ENCODE data around the gene DDC.

The DDC gene

DNA sequence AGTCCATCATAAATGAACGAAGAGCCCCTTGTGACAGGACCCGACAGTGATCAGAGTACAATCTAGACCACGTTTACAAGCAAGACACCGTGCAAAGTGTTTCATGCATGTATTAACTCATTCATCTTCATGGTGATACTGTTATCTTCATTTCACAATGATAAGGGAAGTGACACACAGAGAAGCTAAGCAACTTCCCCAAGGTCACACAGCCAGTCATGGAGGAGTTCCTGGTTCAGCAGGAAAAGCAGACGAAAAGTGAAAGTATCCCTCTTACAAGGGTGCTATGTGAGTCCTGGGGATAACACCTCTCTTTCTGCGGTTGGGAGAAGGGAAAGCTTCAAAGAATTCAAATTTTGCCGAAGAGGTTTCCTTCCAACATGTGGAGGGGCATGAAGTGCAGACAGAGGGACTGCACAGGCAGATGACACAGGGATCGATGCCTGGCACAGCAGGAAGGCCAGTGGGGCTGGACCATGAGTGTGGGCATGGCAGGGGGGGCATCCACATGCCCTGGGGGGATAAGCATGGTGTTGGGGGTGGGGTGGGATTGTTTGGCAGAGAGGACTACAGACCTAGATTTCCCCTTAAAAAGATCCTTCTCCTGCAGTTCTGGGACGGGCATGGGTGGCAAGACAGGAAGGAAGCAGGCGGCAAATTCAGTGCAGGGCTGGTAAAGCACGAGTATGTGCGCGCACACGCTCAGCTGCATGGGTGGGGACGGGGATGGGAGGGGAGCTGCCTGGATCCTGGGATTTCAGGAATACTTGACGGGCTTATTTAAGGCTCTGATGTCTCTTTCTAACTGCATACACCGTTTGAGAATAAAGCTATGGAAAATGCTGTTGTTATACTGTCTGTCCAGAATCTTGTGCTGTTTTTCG is 33.5 kb upstream of the DDC start:
- H3K36me3 ChIP-seq (ENCODE audit: insufficient read depth, low read length) = no peaks in the 10 kb centered on the region
- no peak overlapping the region for H3K4me2 ChIP-seq (ENCODE audit: low read depth, low read length, poor library complexity, severe bottlenecking)
- H3K9me2 ChIP-seq (replicated peaks; ENCODE audit: low read depth, low read length) = no peaks in the 10 kb centered on the region
- no peaks in the 10 kb centered on the region for H3K79me2 ChIP-seq (ENCODE audit: insufficient read depth, low read length)
- H3K4me3 ChIP-seq (ENCODE audit: low read length, poor library complexity, severe bottlenecking) = no peak overlapping the region
- no peak overlapping the region for H3K9ac ChIP-seq (ENCODE audit: low read depth, low read length, poor library complexity, severe bottlenecking)
- H3K27me3 ChIP-seq (ENCODE audit: insufficient read depth, low read length, poor library complexity, severe bottlenecking) = no peaks in the 10 kb centered on the region
- no peak overlapping the region for H2AFZ ChIP-seq (ENCODE audit: low read length)
- TF ChIP-seq, protein P1, sequence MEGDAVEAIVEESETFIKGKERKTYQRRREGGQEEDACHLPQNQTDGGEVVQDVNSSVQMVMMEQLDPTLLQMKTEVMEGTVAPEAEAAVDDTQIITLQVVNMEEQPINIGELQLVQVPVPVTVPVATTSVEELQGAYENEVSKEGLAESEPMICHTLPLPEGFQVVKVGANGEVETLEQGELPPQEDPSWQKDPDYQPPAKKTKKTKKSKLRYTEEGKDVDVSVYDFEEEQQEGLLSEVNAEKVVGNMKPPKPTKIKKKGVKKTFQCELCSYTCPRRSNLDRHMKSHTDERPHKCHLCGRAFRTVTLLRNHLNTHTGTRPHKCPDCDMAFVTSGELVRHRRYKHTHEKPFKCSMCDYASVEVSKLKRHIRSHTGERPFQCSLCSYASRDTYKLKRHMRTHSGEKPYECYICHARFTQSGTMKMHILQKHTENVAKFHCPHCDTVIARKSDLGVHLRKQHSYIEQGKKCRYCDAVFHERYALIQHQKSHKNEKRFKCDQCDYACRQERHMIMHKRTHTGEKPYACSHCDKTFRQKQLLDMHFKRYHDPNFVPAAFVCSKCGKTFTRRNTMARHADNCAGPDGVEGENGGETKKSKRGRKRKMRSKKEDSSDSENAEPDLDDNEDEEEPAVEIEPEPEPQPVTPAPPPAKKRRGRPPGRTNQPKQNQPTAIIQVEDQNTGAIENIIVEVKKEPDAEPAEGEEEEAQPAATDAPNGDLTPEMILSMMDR (conservative IDR thresholded peaks at IDR 0.05; ENCODE audit: low read length) = no peak
- no peak for TF ChIP-seq EZH2phosphoT487 (IDR thresholded peaks at IDR 0.05; ENCODE audit: borderline replicate concordance)
- H3K9me3 ChIP-seq (ENCODE audit: insufficient read depth, low read depth, low read length) = no peaks in the 10 kb centered on the region
- no peaks in the 10 kb centered on the region for H4K20me1 ChIP-seq (ENCODE audit: insufficient read depth, low read length, poor library complexity, severe bottlenecking)
- no peaks in the 10 kb centered on the region for H3K4me1 ChIP-seq (ENCODE audit: insufficient read depth, low read length, poor library complexity, severe bottlenecking)
- H3F3A ChIP-seq (ENCODE audit: low read depth) = no peaks in the 10 kb centered on the region

DNA sequence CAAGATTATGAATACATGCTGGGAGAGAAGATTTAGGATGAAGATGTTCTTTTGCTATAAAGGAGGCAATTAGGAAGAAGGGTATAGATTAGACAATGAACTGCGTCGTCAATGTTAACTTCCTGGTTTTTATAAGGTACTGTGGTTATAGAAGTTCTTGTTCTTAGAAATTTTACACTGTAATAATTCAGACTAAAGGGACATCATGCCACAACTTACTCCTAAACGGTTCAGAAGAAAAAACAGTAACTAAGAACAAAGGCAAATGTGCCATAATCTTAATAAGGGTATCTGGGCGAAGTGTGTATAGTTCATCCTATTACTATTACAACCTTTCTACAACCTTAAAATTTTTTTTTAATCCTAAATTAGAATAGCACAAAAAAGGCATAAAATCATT is 31.3 kb upstream of the DDC start:
- TF ChIP-seq, protein P1 (conservative IDR thresholded peaks at IDR 0.05; ENCODE audit: low read length) = no peak
- no peak for TF ChIP-seq EZH2phosphoT487 (IDR thresholded peaks at IDR 0.05; ENCODE audit: borderline replicate concordance)
- H3K36me3 ChIP-seq (ENCODE audit: insufficient read depth, low read length) = no peaks in the 10 kb centered on the region
- H3K9ac ChIP-seq (ENCODE audit: low read depth, low read length, poor library complexity, severe bottlenecking) = no peak overlapping the region
- H3K4me3 ChIP-seq (ENCODE audit: low read length, poor library complexity, severe bottlenecking) = no peak overlapping the region
- H3K27me3 ChIP-seq (ENCODE audit: insufficient read depth, low read length, poor library complexity, severe bottlenecking) = no peaks in the 10 kb centered on the region
- no peaks in the 10 kb centered on the region for H3K79me2 ChIP-seq (ENCODE audit: insufficient read depth, low read length)
- no peaks in the 10 kb centered on the region for H4K20me1 ChIP-seq (ENCODE audit: insufficient read depth, low read length, poor library complexity, severe bottlenecking)
- H2AFZ ChIP-seq (ENCODE audit: low read length) = no peak overlapping the region
- no peak overlapping the region for H3K4me2 ChIP-seq (ENCODE audit: low read depth, low read length, poor library complexity, severe bottlenecking)
- no peaks in the 10 kb centered on the region for H3K4me1 ChIP-seq (ENCODE audit: insufficient read depth, low read length, poor library complexity, severe bottlenecking)
- H3F3A ChIP-seq (ENCODE audit: low read depth) = no peaks in the 10 kb centered on the region
- no peaks in the 10 kb centered on the region for H3K9me2 ChIP-seq (replicated peaks; ENCODE audit: low read depth, low read length)
- no peaks in the 10 kb centered on the region for H3K9me3 ChIP-seq (ENCODE audit: insufficient read depth, low read depth, low read length)

DNA sequence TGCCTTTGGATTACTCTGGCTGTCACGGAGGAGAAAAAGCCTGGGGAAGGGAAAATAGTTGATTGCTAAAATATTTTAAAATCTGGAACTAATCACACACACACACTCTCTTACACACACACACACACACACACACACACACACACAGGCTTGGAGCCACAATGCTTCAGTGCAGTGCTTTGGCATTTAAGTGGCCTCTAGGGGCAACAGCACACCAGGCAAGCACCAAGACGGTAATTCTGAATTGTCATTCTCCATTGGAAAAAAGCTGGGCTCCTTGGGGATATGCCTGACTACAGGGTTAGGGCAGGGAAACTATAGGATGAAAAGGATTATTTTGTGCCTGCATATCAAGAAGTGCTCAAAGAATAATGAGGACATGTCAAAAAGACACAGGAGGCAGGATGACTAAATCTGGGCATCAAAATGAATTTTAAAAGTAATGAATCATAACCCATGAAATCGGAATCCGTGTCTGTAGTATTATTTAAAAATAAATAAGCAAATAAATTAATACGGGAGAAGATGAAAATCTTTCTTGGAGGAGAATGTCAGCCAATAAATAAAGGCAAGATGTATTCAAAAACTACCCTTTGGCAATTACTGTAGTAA is 30.4 kb upstream of the DDC start:
- H3K79me2 ChIP-seq (ENCODE audit: insufficient read depth, low read length) = no peaks in the 10 kb centered on the region
- no peaks in the 10 kb centered on the region for H3K27me3 ChIP-seq (ENCODE audit: insufficient read depth, low read length, poor library complexity, severe bottlenecking)
- no peak overlapping the region for H3K4me2 ChIP-seq (ENCODE audit: low read depth, low read length, poor library complexity, severe bottlenecking)
- no peaks in the 10 kb centered on the region for H3K9me2 ChIP-seq (replicated peaks; ENCODE audit: low read depth, low read length)
- no peaks in the 10 kb centered on the region for H3F3A ChIP-seq (ENCODE audit: low read depth)
- no peaks in the 10 kb centered on the region for H3K36me3 ChIP-seq (ENCODE audit: insufficient read depth, low read length)
- no peaks in the 10 kb centered on the region for H4K20me1 ChIP-seq (ENCODE audit: insufficient read depth, low read length, poor library complexity, severe bottlenecking)
- H2AFZ ChIP-seq (ENCODE audit: low read length) = no peak overlapping the region
- no peak overlapping the region for H3K9ac ChIP-seq (ENCODE audit: low read depth, low read length, poor library complexity, severe bottlenecking)
- TF ChIP-seq, protein P1 (conservative IDR thresholded peaks at IDR 0.05; ENCODE audit: low read length) = peak; percentile 69
- no peak for TF ChIP-seq EZH2phosphoT487 (IDR thresholded peaks at IDR 0.05; ENCODE audit: borderline replicate concordance)
- H3K9me3 ChIP-seq (ENCODE audit: insufficient read depth, low read depth, low read length) = no peaks in the 10 kb centered on the region
- H3K4me1 ChIP-seq (ENCODE audit: insufficient read depth, low read length, poor library complexity, severe bottlenecking) = no peaks in the 10 kb centered on the region
- H3K4me3 ChIP-seq (ENCODE audit: low read length, poor library complexity, severe bottlenecking) = no peak overlapping the region

Measured in Loucy (cell line).